WERI-Rb-1 (cell line): ENCODE measurements around the gene GARNL3.
A peak's percentile ranks its signal among the peaks of the same experiment; 100 is the strongest.

Experiments
- DNase-seq: peaks from one replicate; pipeline ENCODE4 v3.0.0-alpha.2; 2020
- H3K27ac ChIP-seq: fragments of 250-450 bp; sonication (Bioruptor Pico); 2 replicates; pipeline ENCODE4 v1.5.1; 2020; ENCODE audit warnings: mild to moderate bottlenecking, moderate library complexity
- H3K27me3 ChIP-seq: fragments of 250-450 bp; sonication (Bioruptor Pico); 2 replicates; pipeline ENCODE4 v1.5.1; 2021; ENCODE audit warnings: mild to moderate bottlenecking, low read depth, moderate library complexity; ENCODE audit not compliant: insufficient read depth, severe bottlenecking
- H3K36me3 ChIP-seq: fragments of 250-450 bp; sonication (Bioruptor Pico); 2 replicates; pipeline ENCODE4 v1.5.1; 2020; ENCODE audit warnings: mild to moderate bottlenecking, moderate library complexity
- H3K4me3 ChIP-seq: 2 replicates; pipeline ENCODE4 v1.5.1; 2011; ENCODE audit warnings: low read depth, mild to moderate bottlenecking, control low read depth, low read length
- H3K9me3 ChIP-seq: fragments of 250-450 bp; sonication (Bioruptor Pico); 2 replicates; pipeline ENCODE4 v1.5.1; 2021; ENCODE audit warnings: mild to moderate bottlenecking, moderate library complexity; ENCODE audit not compliant: severe bottlenecking
- TF ChIP-seq, protein P1 (sequence below): IDR thresholded peaks from 2 replicates; pipeline ENCODE4 v1.5.1; 2011; ENCODE audit warnings: low read depth, mild to moderate bottlenecking, control low read depth, inconsistent platforms, low read length

Gene GARNL3

DNA sequence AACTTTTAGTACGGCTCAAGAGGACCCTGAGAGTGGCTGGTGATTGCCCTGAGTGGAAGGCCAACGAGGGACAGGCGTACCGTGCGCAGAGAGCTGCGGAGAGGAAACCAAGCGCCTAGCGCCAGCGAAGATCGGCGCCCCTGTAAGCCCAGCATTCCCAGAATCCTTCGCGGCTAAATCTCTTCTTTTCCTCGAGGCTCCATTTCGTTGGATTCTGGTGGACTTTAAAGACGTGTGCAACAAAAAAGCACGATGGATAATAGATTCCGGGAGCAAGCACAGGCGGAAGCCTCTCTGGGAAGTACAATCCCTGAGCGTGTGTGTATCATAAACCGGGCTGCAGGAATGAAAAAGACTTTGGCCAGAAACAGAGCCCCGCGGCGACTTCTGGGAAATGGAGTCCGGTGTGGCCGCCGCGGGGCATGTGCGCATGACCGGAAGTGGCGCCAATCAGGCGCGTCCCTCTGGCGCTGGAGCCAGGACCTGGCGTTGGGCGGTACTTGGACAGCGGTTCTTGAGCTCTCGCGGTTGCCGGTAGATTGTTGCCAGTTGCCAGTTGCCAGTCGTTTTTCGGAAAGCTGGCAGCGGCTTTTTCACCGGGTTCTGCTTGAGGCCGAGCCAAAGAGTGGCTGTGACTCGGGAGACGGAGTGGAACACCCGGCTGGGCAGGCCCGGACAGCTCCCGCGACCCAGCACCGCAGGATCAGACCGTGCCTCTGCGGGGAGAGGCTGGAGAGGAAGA, 159.5 kb downstream of the GARNL3 start, which contains the start of gene ZNF79:
ZNF79 (plus strand) TSS at position 449 of the 742 bp plus-strand sequence. CDS start 406 bp downstream, outside the sequence.
- TF ChIP-seq, protein P1, sequence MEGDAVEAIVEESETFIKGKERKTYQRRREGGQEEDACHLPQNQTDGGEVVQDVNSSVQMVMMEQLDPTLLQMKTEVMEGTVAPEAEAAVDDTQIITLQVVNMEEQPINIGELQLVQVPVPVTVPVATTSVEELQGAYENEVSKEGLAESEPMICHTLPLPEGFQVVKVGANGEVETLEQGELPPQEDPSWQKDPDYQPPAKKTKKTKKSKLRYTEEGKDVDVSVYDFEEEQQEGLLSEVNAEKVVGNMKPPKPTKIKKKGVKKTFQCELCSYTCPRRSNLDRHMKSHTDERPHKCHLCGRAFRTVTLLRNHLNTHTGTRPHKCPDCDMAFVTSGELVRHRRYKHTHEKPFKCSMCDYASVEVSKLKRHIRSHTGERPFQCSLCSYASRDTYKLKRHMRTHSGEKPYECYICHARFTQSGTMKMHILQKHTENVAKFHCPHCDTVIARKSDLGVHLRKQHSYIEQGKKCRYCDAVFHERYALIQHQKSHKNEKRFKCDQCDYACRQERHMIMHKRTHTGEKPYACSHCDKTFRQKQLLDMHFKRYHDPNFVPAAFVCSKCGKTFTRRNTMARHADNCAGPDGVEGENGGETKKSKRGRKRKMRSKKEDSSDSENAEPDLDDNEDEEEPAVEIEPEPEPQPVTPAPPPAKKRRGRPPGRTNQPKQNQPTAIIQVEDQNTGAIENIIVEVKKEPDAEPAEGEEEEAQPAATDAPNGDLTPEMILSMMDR: no peak
- no peaks in the 10 kb centered on the region for H3K9me3 ChIP-seq
- H3K36me3 ChIP-seq: peaks cover 41% of the 10 kb centered on the region
- H3K4me3 ChIP-seq: peak within 1 kb of the TSS; percentile 97
- peak within 1 kb of the TSS; percentile 99 for H3K27ac ChIP-seq
- no peaks in the 10 kb centered on the region for H3K27me3 ChIP-seq
- DNase-seq: peak; percentile 96

- no peaks in the 10 kb centered on the region for H3K9me3 ChIP-seq
- peak overlapping the region; percentile 99 for H3K27ac ChIP-seq
- H3K4me3 ChIP-seq: peak overlapping the region; percentile 97
- no peaks in the 10 kb centered on the region for H3K27me3 ChIP-seq
- peaks cover 46% of the 10 kb centered on the region for H3K36me3 ChIP-seq
- no peak for DNase-seq
- TF ChIP-seq, protein P1: 0 out of 2 replicates have a peak, but pooled peaks have one; percentile 5
Measured at GRCh38 chr9:127424676-127424999, 160.1 kb downstream of the GARNL3 start.

DNA sequence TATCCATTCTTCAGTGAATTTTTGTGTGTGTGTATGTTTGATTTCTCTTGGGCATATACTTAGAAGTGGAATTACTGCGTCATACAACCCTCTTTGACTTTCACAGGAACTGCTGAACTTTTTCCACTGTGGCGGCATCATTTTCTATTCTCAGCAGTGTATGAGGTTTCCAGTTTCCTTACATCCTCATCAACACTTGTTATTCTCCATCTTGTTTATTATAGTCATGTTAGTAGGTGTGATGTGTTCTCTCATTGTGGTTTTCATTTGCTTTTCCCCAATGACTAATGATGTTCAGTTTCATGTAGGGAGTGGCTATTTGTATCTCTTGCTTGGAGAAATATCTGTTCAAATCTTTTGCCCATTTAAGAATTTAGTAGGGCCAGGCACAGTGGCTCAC, 162.2 kb downstream of the GARNL3 start:
- TF ChIP-seq, protein P1: no peak
- Histone ChIP-seq H3K4me3 (no peak overlapping the region), H3K9me3 (no peaks in the 10 kb centered on the region), H3K27ac (no peak overlapping the region), H3K36me3 (peaks cover 66% of the 10 kb centered on the region), H3K27me3 (no peaks in the 10 kb centered on the region)
- DNase-seq: no peak

GRCh38 chr9:127428348-127428747, 163.8 kb downstream of the GARNL3 start:
- Histone ChIP-seq H3K9me3 (no peaks in the 10 kb centered on the region), H3K36me3 (peaks cover 79% of the 10 kb centered on the region), H3K4me3 (no peak overlapping the region), H3K27ac (no peak overlapping the region), H3K27me3 (no peaks in the 10 kb centered on the region)
- no peak for DNase-seq
- TF ChIP-seq, protein P1: no peak

GRCh38 chr9:127430415-127430814, 165.8 kb downstream of the GARNL3 start:
- no peak for DNase-seq
- H3K36me3 ChIP-seq: peaks cover 92% of the 10 kb centered on the region

More at GRCh38 chr9:127430415-127430814, 165.8 kb downstream of the GARNL3 start:
- H3K27me3 ChIP-seq: no peaks in the 10 kb centered on the region
- no peak overlapping the region for H3K4me3 ChIP-seq
- TF ChIP-seq, protein P1: no peak
- no peak overlapping the region for H3K27ac ChIP-seq
- H3K9me3 ChIP-seq: no peaks in the 10 kb centered on the region
